ENCODE results near the gene ZNF334. TPM values are rescaled to one million over a fixed set of nuclear protein-coding genes. Genes with fewer than 3 reads are reported as not detected.

Gene ZNF334
- total RNA-seq, 1 donor from 2014 or later, result 0.57 TPM

DNA sequence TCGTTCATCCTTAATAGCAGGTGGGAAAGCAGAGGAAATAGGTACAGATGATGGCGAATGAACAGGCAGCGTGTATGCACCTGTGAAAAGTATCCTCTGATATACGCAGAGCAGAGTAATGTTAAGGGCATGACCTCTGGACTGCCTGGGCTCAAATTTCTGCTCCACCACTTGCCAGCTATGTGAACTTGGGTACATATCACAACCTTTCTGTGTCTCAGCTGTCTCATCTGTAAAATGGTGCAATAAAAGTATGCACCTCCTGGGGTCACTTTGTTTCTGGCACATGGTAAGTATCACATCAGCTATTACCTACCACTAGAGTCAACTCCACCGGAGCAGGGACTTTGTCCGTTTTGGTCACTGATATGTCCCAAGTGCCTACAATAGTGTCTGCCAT lies 34.6 kb upstream of the ZNF334 start:
- intact Hi-C loops (cut with DNase I), result loop anchor here (5.0 kb wide), 1 partner anchor 51 kb away; no protein-coding TSS in a partner anchor
- DNase-seq (ENCODE audit: missing footprints), result no peak

DNA sequence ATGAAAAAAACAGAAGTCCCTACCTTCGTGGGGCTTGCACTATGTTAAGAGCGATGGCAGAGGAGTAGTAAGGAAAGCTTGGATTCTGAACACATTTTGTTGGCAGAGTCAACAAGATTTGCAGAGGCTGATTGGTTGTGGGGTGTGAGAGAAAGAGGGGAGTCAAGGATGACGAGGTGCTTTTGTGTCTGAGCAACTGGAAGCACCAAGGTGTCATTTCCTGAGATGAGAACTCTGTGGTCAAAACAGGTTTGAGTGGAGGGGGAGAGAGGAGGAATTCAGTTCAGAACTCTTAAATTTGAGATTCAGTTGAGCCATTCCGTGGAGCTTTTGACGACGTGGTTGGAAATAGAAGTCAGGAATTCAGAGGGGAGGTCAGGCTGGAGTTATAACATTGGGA lies 33.6 kb upstream of the ZNF334 start:
- no peak for DNase-seq (ENCODE audit: missing footprints)
- intact Hi-C loops (cut with DNase I), result loop anchor here (5.0 kb wide), 1 partner anchor 50 kb away; no protein-coding TSS in a partner anchor

More for the DNA sequence above, 34.6 kb upstream of the ZNF334 start:
- ATAC-seq, result no peak

DNA sequence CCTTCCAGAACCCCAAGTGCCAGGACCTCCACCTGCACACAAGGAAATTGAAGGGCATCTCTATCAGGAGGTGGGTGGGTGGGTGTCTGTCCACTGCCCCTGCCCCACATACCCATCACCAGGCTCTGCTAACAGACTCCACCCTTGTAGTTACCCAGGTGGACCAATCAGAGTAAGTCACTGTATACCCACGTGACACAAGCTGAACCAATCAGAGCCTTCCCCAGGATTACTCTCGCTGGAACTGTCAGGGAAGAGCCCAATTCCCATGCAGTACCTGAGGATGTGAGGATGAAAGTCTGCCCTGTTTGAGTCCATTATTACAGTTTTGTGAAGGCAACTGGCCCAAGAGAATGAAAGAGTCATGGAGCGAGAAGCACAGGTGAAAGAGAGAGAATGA lies 32.9 kb upstream of the ZNF334 start:
- intact Hi-C loops (cut with DNase I), result loop anchor here (5.0 kb wide), 1 partner anchor 49 kb away; no protein-coding TSS in a partner anchor
- ATAC-seq, result no peak
- no peak for DNase-seq (ENCODE audit: missing footprints)

More for the DNA sequence above, 33.6 kb upstream of the ZNF334 start:
- no peak for ATAC-seq

GRCh38 chr20:46545827-46546138 lies 32.4 kb upstream of the ZNF334 start:
- ATAC-seq, result no peak
- intact Hi-C loops (cut with DNase I), result loop anchor here (5.0 kb wide), 1 partner anchor 48 kb away; no protein-coding TSS in a partner anchor
- no peak for DNase-seq (ENCODE audit: missing footprints)

GRCh38 chr20:46545077-46545826 lies 31.9 kb upstream of the ZNF334 start:
- intact Hi-C loops (cut with DNase I), result loop anchor here (5.0 kb wide), 1 partner anchor 48 kb away; no protein-coding TSS in a partner anchor
- ATAC-seq, result no peak
- DNase-seq (ENCODE audit: missing footprints), result no peak

GRCh38 chr20:46544576-46544975 lies 31.2 kb upstream of the ZNF334 start:
- DNase-seq (ENCODE audit: missing footprints), result no peak
- intact Hi-C loops (cut with DNase I), result no loop called here
- no peak for ATAC-seq

DNA sequence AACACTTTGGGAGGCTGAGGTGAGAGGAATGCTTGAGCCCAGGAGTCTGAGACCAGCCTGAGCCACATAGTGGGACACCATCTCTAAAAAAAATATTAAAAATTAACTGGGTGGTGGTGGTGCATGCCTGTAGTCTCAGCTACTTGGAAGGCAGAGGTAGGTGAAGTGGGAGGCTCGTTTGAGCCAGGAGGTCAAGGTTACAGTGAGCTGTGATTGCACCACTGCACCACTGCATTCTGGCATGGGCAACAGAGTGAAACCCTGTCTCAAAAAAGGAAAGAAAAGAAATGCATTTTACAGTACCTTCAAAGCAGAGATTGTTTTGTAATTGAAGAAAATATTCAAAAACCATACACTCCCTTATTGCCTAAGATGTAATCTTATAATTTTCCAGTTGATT lies 30.6 kb upstream of the ZNF334 start:
- no peak for DNase-seq (ENCODE audit: missing footprints)
- no peak for ATAC-seq
- intact Hi-C loops (cut with DNase I), result no loop called here

DNA sequence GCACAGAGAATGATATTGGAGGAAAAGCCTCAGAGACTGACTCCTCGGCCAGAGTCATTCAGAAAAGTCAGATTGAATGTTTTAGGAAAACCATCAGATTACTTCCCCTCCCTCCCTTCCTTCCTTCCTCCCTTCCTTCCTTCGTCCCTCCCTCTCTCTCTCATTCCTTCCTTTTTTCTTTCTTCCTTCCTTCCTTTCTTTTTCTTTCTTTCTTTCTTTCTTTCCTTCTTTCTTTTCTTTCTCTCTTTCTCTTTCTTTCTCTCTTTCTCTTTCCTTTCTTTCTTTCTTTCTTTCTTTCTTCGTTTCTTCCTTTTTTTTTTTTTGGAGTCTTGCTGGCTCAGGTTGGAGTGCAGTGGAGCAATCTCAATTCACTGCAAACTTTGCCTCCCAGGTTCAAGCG lies 29.7 kb upstream of the ZNF334 start:
- no peak for ATAC-seq

GRCh38 chr20:46541229-46541935 lies 28.0 kb upstream of the ZNF334 start:
- intact Hi-C loops (cut with DNase I), result no loop called here
- ATAC-seq, result no peak
- no peak for DNase-seq (ENCODE audit: missing footprints)

More for the DNA sequence above, 29.7 kb upstream of the ZNF334 start:
- intact Hi-C loops (cut with DNase I), result no loop called here
- no peak for DNase-seq (ENCODE audit: missing footprints)

- DNase-seq (ENCODE audit: missing footprints) (no peak), ATAC-seq (no peak)
- intact Hi-C loops (cut with DNase I), result no loop called here
Observed at GRCh38 chr20:46539113-46539512, 25.8 kb upstream of the ZNF334 start.

GRCh38 chr20:46530640-46531039 lies 17.3 kb upstream of the ZNF334 start:
- DNase-seq (ENCODE audit: missing footprints) (no peak), ATAC-seq (no peak)
- intact Hi-C loops (cut with DNase I), result no loop called here

- intact Hi-C loops (cut with DNase I), result no loop called here
- ATAC-seq (no peak), DNase-seq (ENCODE audit: missing footprints) (no peak)
Observed at GRCh38 chr20:46523696-46524328, 10.5 kb upstream of the ZNF334 start.

DNA sequence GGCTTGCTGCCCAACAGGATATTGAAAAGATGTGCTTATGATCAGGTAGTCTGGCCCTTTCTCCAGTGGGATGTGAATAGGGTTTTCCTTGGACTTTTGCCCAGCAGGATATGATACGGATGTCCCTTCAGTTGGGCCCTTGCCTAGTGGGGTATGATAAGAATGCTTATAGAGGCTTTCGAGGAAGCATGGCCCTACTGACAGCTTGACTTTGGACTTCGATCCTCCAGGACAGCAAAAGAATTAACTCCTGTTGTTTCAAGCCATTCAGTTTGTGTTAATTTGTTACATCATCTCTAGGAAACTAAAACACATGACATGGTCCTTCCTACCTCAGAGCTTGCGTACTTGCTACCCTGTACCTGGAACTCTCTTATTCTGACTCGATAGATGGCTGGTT lies 9.7 kb upstream of the ZNF334 start:
- ATAC-seq (no peak), DNase-seq (ENCODE audit: missing footprints) (no peak)
- intact Hi-C loops (cut with DNase I), result no loop called here

DNA sequence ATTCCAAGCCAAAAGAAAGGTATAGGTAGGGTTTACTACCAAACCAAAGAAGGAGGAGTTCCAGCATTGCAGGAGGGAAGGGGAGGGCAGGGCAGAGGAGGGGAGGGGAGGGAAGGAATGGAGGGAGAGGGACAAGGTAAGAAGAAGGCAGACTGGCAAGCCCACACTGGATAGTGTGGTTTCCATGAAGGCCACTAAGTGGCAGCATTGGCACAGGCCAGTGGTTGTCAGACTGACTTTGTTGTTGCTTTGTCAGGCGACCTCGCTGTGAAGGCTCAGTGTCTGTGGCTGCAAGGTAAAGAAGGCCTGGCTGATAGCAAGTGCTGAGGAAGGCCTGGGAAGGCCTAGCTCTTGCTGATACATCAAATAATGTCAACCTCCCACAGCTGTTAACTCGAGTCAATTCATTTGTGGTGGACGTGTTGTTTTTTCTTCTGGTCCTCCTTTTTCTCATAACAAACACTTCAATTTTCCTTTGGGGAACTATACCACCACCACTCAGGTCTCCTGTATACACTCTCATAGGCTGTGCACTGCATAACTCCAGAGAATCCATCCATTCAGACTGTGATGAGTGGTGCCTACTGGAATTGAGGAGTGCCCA lies 7.7 kb upstream of the ZNF334 start:
- ATAC-seq, result peak; percentile 44
- no peak for DNase-seq (ENCODE audit: missing footprints)
- intact Hi-C loops (cut with DNase I), result no loop called here

- intact Hi-C loops (cut with DNase I), result no loop called here
- no peak for DNase-seq (ENCODE audit: missing footprints)
- no peak for ATAC-seq
Observed at GRCh38 chr20:46520540-46520939, 7.2 kb upstream of the ZNF334 start.

- DNase-seq (ENCODE audit: missing footprints), result no peak
- intact Hi-C loops (cut with DNase I), result no loop called here
- ATAC-seq, result no peak
Observed at GRCh38 chr20:46519471-46520068, 6.2 kb upstream of the ZNF334 start.

DNA sequence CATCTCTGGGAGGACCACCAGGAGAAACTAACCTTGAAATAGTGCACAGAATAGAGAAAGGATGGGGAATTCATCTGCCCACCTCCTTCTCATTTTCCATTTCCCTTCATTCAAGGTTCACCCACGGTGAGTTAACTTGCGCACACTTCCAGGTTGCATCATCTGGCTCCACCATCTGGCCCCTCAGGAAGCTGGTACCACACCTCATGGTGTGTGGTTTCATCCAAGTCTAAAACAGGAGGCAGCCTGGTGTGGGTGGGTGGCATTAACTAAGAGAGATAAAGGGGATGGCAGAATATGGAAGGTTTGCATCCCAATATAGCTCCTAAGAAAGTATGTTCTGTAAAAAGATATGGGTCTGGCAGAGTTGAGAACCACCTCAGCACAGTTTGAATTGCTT lies 3.8 kb downstream of the ZNF334 start:
- no peak for ATAC-seq
- no peak for DNase-seq (ENCODE audit: missing footprints)
- intact Hi-C loops (cut with DNase I), result no loop called here

DNA sequence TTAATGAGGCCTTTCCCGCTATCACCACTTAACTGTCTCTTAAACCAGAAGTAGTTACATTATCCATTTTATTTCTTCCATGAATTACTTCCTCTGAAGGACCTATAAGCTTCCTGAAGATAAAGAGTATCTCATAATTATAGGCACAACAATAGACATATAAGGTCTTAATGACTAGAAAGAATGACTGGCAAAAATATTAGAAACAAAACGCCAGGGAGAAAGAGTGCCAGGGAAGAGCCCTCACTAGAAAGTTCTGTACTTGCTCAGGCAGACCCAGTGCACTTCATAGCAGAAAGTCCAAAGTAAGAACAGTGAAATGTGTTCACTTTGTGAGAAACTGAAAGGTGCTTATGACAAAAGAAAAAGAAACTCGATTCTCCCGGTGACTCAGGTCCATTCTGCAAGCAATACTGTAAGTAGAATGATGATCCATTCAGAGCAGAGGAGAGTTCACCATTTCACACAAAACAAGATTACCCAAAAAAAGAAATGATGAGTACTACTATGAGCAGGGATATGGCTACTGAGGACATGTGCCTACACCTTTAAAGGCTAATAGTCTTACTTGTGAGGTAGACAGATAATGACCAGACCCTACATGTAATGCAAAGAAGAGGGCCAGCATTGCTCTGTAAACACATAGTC lies 5.5 kb downstream of the ZNF334 start:
- DNase-seq (ENCODE audit: missing footprints) (no peak), ATAC-seq (no peak)
- intact Hi-C loops (cut with DNase I), result no loop called here

DNA sequence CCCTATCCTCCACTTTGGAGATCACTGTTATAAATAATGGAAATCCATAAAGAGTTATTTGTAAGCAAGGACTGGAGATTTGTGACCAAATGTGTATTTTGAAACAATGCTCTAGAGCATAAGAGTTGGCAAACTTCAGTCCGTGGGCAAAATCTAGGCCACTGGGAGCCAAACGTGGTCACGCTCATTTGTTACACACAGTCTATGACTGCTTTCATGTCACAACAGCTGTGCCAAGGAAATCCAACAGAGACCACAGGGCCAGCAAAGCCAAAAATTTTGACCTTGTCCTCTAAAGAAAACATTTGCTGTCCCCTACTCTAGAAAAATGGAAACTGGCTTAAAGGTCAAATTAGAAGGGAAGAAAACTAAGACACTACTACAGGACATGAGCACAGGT lies 7.9 kb downstream of the ZNF334 start:
- DNase-seq (ENCODE audit: missing footprints) (no peak), ATAC-seq (no peak)
- intact Hi-C loops (cut with DNase I), result no loop called here

Measured in Right ventricle myocardium inferior (tissue), 1 donor.